ENCODE measurements around the gene DRD2.

- TF ChIP-seq POLR2AphosphoS5 (IDR thresholded peaks at IDR 0.05; ENCODE audit: low read depth): no peak
- TF ChIP-seq, protein P1, sequence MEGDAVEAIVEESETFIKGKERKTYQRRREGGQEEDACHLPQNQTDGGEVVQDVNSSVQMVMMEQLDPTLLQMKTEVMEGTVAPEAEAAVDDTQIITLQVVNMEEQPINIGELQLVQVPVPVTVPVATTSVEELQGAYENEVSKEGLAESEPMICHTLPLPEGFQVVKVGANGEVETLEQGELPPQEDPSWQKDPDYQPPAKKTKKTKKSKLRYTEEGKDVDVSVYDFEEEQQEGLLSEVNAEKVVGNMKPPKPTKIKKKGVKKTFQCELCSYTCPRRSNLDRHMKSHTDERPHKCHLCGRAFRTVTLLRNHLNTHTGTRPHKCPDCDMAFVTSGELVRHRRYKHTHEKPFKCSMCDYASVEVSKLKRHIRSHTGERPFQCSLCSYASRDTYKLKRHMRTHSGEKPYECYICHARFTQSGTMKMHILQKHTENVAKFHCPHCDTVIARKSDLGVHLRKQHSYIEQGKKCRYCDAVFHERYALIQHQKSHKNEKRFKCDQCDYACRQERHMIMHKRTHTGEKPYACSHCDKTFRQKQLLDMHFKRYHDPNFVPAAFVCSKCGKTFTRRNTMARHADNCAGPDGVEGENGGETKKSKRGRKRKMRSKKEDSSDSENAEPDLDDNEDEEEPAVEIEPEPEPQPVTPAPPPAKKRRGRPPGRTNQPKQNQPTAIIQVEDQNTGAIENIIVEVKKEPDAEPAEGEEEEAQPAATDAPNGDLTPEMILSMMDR (IDR thresholded peaks at IDR 0.05; ENCODE audit: insufficient read depth, low read length): no peak
These were observed 78.0 kb downstream of the DRD2 start for GRCh38 chr11:113397212-113397611.

All from HL-60 (cell line).